Dermis blood vessel endothelial cell (primary cell): ENCODE data around the gene GPR152. TPM values are rescaled to one million over a fixed set of nuclear protein-coding genes. Genes with fewer than 3 reads are reported as not detected.
"Not testable (repeated sequence)": the region's sequence is repeated elsewhere in the genome, so short reads cannot be mapped to it uniquely, and the experiment has no call there.

ENCODE experiments used
- DNase-seq: peaks from one replicate; pipeline ENCODE4 v3.0.0; 2010
- total RNA-seq: library from RNA; depleted of rRNA; stranded (reverse); fragments of >200 nt; gene quantifications from 2 replicates; pipeline ENCODE4 v1.2.3, GENCODE V29; 2014

The GPR152 gene
- total RNA-seq, 1 donor from 2014 or later = under 0.01 TPM

DNA sequence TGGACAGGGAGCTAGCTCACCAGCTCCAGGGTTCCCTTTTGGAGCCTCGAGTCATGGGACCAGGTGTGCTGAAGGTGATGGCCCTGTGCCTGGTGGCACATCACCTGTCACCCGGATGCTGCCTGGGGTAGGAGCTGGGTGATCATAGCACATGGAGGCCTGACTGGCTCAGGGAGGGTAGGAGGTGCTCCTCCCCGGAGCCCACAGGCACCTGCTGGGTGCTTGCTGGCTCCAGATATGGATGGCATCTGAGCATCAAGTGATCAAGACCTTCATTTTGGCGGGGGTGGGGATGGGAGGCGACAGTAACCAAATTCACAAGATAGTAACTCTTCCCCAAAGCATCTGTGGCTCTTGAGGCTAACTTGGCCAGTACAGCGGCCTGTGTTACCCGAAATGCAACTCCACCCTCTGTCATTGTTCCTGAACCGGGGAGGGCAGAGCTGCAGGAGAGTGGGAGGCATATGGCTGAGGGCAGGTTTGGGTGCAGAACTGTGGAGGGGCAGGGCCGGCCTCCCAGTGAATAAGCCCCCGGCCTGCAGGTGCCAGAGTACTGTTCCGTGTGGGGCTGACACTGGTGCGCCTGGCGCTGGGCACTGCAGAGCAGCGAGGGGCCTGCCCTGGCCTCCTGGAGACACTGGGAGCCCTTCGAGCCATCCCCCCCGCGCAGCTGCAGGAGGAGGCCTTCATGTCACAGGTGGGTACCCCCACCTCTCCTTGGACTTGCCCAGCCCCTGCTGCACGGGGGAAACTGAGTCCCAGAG lies 43.9 kb downstream of the GPR152 start:
- no peak for DNase-seq

DNA sequence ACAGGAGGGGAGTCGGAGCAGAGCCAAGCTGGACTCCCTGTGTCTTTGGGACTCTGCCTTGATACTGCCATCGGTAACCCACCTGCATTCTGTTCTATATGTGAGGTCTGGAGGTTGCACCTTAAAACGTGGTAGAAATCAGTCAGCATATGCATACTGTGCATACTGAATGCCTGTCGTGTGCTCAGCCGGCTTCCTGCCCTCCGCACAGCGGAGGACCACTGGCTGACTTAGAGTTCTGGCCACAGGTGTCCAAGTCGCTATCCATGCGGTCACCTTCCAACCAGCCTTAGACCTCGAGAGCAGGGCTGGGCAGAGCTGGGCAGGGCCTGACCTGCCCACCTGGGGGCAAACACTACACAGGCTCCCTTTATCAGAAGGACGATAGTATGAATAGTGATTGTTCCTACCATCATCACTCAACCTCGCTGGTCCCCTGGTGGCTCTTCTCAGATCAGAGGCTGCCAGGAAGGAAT lies 44.8 kb downstream of the GPR152 start:
- no peak for DNase-seq

DNA sequence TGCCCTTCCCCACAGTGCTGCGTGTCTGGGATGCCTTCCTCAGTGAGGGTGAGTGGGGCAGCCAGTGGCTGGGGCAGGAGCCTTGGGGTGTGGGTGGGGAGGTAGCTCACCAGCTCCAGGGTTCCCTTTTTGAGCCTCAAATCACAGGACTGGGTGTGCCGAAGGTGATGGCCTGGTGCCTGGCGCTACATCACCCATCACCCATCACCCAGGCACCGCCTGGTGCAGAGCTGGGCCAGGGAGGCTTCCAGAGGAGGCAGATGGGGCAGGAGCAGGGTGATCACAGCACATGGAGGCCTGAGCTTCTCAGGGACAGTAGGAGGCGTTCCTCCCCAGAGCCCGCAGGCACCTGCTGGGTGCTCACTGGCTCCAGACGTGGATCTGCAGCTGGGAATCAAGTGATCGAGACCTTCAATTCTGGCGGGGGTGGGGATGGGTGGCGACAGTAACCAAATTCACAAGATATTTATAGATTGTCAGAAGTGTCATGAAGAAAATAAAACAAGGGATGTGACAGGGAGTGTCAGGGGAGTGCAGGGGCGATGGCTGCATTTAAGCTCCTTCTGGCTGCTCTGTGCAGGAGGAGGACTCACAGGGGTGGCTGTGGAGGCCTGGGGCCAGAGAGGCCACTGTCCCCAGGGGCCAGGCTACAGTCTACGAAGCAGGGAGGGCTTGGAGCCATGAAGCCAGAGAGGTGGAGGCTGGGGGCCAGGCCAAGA lies 45.4 kb downstream of the GPR152 start:
- no peak for DNase-seq

DNA sequence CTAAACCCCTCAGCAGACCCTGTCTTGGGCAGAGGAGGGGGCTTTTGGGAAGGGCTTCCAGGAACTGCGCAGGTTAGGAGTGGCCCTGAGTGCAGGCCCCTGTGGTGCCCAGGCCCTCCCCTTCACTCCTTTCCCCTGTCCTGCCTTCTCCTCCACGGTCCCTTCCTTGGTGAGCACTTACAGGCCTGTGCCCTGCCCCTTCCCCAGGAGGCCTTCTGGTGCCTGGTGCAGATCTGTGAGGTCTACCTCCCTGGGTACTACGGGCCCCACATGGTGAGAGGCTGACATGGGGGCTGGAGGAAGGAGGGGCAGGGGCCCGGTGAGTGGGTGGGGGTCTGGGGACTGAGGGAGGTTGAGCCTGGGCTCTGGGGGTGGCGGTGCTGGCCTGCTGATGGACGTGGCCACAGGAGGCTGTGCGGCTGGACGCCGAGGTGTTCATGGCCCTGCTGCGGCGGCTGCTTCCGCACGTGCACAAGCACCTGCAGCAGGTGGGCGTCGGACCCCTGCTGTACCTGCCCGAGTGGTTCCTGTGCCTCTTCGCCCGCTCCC lies 46.0 kb downstream of the GPR152 start:
- no peak for DNase-seq

DNA sequence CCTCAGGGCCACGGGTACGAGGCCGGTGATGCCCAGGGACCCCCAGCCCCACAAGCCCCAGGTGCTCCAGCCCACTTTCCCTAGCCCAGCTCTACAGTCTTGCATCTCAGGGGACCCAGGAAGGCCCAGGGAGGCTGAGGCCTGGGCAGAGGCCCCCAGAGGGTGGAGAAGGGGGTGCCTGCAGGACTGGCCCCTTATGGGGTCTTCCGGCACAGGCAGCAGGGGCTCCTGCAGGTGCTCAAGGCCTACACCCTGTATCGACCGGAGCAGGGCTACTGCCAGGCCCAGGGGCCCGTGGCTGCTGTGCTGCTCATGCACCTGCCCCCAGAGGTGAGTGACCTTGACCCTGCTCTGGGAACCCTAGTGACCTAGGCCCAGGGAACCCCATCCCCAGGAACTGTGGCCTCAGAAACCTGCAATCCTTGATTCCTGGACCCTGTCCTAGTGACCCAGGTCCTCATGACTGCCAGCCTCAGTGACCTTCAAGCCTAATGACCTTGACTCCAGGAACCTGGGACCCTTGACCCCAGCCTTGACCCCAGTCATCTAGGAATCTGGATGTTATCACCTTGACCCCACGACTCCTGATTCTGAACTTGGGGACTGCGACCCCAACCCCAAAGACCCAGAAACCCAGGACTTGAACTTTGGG lies 46.7 kb downstream of the GPR152 start:
- no peak for DNase-seq

DNA sequence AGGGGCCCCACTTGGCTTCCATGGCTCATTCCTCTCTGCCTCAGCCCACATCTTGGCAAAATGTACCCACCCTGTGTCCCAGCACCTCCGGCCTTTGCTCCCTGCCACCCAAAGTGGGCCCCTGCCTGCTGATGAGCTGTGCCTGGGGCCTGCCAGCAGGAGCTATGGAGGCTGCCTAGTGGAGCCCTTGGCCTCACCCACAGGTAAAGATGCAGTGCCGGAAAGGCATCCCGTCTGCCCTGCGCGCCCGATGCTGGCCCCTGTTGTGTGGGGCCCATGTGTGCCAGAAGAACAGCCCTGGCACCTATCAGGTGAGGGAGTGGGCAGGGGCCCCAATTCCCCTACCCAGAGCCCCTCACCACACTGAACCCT lies 47.3 kb downstream of the GPR152 start:
- no peak for DNase-seq

DNA sequence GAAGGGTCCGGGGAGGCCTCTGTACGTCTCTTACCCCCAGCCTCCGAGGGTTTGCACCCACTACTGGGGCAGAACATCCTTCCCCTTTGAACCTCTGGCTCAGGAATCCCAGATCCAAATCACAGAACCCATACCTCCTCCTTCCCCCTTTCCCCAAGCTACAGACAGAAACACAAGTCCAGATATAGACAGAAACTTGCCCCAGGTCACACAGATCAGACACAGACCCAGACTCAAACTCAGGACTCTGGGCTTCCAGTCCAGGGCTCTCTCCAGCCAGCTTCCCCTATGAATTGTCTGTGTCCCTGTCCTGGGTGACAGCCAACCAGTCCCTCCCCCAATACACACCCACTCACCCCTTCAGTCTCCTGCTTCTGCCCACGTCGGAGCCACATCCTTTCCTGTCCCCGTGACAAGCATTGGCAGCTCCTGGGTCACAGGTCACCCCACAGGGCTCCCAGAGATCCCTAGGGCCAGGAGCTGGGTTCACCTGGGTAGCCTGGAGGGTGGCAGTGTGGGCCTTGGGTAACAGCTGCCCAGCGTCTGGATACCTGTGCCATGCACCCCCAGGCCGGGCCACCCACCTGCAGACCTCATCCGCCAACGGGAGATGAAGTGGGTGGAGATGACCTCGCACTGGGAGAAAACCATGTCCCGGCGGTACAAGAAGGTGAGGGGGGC lies 47.9 kb downstream of the GPR152 start:
- no peak for DNase-seq

DNA sequence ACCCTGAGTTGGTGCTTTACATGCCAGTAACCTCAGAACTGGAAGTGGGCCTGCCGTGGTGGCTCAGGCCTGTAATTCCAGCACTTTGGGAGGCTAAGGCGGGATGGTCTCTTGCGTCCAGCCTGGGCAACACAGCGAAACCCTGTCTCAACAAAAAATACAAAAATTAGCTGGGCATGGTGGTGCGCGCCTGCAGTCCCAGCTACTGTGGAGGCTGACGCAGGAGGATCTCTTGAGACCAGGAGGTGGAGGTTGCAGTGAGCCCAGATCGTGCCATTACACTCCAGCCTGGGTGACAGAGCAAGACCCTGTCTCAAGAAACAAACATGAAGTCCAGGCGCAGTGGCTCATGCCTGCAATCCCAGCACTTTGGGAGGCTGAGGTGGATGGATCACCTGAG lies 49.4 kb downstream of the GPR152 start:
- DNase-seq = not testable (repeated sequence)

DNA sequence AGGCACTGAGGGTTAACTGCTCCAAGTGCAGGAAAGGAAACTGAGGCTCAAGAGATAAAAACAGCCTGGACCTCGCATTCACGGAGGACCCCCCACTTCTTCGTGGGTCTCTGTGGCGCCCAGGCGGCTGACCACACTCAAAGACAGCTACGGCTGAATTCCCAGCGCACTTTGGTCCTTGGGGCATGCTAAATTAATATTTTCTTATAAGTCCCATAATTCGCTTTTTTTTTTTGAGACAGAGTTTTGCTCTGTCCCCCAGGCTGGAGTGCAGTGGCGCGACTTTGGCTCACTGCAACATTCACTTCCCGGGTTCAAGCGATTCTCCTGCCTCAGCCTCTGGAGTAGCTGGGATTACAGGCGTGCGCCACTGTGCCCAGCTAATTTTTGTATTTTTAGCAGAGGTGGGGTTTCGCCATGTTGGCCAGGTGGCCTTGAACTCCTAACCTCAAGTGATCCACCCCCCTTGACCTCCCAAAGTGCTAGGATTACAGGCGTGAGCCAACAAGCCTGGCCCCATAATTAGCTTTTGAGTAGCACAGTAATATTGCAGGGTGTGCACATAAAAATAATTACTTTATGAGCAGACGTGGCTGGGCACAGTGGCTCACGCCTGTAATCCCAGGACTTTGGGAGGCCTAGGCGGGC lies 50.2 kb downstream of the GPR152 start:
- DNase-seq = not testable (repeated sequence)

DNA sequence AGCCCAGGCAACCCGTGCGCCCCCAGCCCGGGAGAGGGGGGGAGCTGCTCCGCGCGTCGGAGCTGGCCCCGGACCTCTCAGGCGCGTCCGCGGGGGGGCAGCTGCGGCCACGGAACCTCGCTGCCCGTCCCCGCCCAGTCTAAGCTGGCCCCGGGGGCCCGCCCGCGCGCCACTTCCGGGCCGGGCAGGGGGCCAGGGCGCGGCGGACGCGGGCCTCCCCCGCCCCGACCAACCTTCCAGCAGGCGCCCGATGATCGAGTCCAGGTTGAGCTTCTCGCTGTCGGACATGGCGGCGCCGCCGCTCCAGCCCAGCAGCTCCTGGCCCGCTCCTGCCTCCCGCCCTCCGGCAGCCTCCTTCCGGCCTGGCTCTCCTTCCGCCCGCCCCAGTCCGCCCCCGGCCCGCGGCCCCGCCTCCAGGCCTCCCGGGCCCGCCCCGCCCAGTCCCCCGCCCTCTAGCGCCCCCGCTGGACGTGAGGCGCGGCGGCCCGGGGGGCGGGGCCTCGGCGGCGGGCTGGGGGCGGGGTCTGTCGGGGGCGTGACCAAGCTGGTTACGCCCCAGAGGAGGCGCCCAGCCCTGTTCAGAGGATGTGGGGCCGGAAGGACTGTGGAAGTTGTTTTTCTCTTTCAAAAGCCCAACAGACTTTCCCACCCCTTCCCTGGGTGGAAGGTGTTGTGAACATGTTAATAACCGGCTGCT lies 50.9 kb downstream of the GPR152 start, which contains the start of gene PPP1CA:
TSS of gene PPP1CA (minus strand) at position 364 of the 697 bp plus-strand sequence. CDS start at position 288, 76 bp downstream.
- peak; percentile 92 for DNase-seq

Other genes with a start within 250 kb of the GPR152 start
- gene GRK2, start 186.3 kb downstream of the GPR152 start, total RNA-seq = 40.0 and 56.8 TPM in 2 replicates
- 29.1 and 32.3 TPM in 2 replicates for gene ANKRD13D, start 163.4 kb downstream of the GPR152 start, total RNA-seq
- gene SSH3, start 149.2 kb downstream of the GPR152 start, total RNA-seq = 15.6 and 19.7 TPM in 2 replicates
- gene POLD4, start 99.2 kb downstream of the GPR152 start, total RNA-seq = 41.8 and 54.1 TPM in 2 replicates
- gene CLCF1, start 79.1 kb downstream of the GPR152 start, total RNA-seq = 2.0 and 3.0 TPM in 2 replicates
- gene RAD9A, start 60.7 kb downstream of the GPR152 start, total RNA-seq = 5.2 and 5.6 TPM in 2 replicates
- gene PPP1CA, start 50.9 kb downstream of the GPR152 start, total RNA-seq = 297 and 318 TPM in 2 replicates
- gene TBC1D10C, start 48.6 kb downstream of the GPR152 start, total RNA-seq = 0.34 and 0.42 TPM in 2 replicates
- 0.17 and 0.23 TPM in 2 replicates for gene CARNS1, start 37.1 kb downstream of the GPR152 start, total RNA-seq
- 34.9 and 44.9 TPM in 2 replicates for gene RPS6KB2, start 24.2 kb downstream of the GPR152 start, total RNA-seq
- 1.0 and 2.2 TPM in 2 replicates for gene PTPRCAP, start 15.0 kb downstream of the GPR152 start, total RNA-seq
- gene CORO1B, start 9.3 kb downstream of the GPR152 start, total RNA-seq = 213 and 279 TPM in 2 replicates
- gene CABP4, start 2.6 kb upstream of the GPR152 start, total RNA-seq = 1.0 and 4.9 TPM in 2 replicates
- gene TMEM134, start 16.5 kb upstream of the GPR152 start, total RNA-seq = 30.6 and 40.9 TPM in 2 replicates
- gene AIP, start 30.3 kb upstream of the GPR152 start, total RNA-seq = 81.0 and 124 TPM in 2 replicates
- gene PITPNM1, start 52.6 kb upstream of the GPR152 start, total RNA-seq = 4.8 and 10.7 TPM in 2 replicates
- gene CDK2AP2, start 55.4 kb upstream of the GPR152 start, total RNA-seq = 25.2 and 42.2 TPM in 2 replicates
- gene CABP2, start 70.7 kb upstream of the GPR152 start, total RNA-seq = not detected in 2 replicates
- gene GSTP1, start 131.1 kb upstream of the GPR152 start, total RNA-seq = 833 and 1,138 TPM in 2 replicates
- gene NDUFV1, start 154.2 kb upstream of the GPR152 start, total RNA-seq = 166 and 175 TPM in 2 replicates
- 10.7 and 13.0 TPM in 2 replicates for gene NUDT8, start 177.2 kb upstream of the GPR152 start, total RNA-seq
- gene TBX10, start 187.0 kb upstream of the GPR152 start, total RNA-seq = not detected in 2 replicates
- not detected in 2 replicates for gene ACY3, start 198.0 kb upstream of the GPR152 start, total RNA-seq
- gene ALDH3B2, start 221.9 kb upstream of the GPR152 start, total RNA-seq = not detected in 2 replicates